HG03432 (cell line): ENCODE data around the gene PPM1B.
"Not testable (repeated sequence)": the region's sequence is repeated elsewhere in the genome, so short reads cannot be mapped to it uniquely, and the experiment has no call there.

Experiments
- ATAC-seq: cut with Tn5 transposase; IDR thresholded peaks from one replicate; pipeline ENCODE4 v1.9.1; 2021; ENCODE audit warnings: mild to moderate bottlenecking, moderate library complexity; ENCODE audit not compliant: unreplicated experiment

Gene PPM1B

DNA sequence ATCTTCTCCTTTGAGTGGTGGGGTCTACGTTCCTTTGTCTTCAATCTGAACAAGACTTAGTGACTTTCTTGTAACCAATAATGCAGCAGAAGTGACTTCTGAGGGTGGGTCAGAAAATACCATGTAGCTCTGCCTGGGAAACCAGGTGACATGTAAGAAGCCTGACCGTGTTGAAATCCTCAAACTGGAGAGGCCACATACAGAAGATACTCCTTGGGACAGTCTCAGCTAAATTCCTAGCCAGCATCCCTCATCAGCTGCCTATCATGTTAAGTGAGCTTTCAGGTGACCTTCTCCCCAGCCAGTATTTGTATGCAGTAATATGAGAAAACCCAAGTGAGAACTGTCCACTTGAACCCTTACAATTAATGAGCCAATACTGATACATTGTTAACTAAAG lies 27.0 kb downstream of the PPM1B start:
- no peak for ATAC-seq

DNA sequence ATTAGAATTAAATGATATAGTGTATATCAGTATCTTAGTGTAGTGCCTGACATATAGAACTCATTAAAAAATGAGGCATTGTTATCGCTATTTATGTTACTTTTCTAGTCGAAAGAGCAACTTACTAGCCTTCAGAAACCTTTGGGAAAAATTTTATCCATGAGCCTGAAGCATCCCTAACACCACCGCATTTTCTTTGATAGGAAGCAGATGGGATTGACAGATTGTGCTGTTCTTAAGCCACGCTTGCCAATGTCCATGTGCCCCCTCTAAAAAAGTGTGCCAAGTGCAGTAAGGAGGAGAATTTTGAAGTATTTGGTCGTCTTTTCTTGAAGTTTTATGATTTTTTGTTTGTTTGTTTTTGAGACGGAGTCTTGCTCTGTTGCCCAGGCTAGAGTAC lies 29.1 kb downstream of the PPM1B start:
- ATAC-seq: no peak

DNA sequence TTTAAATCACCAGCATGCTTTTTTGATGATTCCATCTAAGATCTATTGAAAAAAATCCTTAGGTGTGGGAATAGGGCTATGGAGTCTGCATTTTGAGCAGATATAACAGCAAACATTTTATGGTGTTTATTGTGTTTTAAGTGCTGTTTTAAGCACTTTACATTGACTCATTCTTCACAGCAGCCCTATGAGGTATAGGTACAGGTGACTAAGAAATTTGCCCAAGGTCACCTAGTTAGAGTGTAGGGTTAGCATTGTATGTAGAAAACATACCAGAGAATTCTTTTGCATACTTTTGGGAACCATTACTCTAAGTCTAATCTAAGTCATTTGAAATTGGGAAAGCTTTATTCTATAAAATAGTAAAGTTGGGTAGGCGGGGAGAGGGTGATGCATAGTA lies 31.3 kb downstream of the PPM1B start:
- ATAC-seq: no peak

DNA sequence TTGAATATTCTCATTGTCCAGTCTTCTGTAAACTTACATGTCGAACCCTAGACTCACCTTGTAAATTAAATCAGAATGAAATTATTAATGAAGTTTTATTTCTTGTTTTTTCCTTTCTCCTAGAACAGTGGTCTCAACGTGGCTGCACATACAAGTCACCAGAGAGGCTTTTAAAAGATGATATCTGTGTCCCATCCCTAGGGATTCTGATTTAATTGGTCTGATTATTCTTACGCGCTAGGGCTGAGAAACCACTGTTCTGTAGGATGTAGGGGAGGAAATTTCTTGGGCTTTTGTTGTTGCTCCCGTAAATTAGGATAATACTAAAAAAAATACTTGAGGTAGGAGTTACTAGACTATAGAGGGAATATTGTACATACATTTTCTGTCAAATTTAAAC lies 32.1 kb downstream of the PPM1B start:
- ATAC-seq: no peak

DNA sequence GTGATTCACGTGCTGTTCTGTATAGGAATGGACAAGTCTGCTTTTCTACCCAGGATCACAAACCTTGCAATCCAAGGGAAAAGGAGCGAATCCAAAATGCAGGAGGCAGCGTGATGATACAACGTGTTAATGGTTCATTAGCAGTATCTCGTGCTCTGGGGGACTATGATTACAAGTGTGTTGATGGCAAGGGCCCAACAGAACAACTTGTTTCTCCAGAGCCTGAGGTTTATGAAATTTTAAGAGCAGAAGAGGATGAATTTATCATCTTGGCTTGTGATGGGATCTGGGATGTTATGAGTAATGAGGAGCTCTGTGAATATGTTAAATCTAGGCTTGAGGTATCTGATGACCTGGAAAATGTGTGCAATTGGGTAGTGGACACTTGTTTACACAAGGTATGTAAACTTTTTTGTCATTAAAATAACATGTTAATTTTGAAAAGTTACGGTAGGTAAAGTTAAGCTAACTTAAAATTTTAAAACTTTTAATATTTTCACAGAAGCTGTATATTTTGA lies 33.0 kb downstream of the PPM1B start:
- no peak for ATAC-seq

DNA sequence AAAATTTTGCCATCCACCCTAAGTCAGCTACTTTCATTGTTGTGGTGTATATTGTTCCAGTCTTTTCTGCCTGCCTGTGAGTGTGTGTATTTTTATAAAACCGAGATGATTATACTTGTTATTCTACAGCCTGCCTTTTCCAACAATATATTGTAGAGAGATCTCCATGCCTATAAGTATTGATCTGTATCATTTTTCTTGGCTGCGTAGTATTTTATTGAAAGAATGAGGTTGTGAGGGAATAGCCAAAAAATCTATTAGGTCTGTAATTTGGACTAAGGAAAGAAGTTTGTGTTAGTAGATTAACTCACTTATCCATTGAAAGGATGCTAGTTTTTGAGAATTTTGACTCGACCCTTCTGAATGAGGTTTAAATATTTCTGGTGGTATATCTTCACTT lies 34.9 kb downstream of the PPM1B start:
- ATAC-seq: no peak

DNA sequence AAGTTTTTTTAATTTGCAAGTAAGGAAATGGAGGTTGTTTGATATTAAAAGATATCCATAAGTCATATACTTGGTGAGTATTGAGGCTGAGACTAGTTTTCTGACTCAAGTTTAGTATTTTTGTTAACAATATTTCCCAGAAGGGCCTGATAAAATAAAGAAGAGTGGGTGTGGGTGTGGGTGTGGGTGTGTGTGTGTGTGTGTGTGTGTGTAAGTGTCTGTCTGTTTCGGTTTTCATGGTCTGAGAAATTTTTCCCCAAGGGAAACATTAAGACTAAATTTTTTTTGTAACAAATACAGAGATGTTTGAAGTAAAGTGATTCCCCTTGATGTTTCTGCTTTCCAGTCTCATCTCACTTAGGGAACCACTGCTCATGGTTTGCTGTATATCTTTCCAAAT lies 36.5 kb downstream of the PPM1B start:
- ATAC-seq: no peak

DNA sequence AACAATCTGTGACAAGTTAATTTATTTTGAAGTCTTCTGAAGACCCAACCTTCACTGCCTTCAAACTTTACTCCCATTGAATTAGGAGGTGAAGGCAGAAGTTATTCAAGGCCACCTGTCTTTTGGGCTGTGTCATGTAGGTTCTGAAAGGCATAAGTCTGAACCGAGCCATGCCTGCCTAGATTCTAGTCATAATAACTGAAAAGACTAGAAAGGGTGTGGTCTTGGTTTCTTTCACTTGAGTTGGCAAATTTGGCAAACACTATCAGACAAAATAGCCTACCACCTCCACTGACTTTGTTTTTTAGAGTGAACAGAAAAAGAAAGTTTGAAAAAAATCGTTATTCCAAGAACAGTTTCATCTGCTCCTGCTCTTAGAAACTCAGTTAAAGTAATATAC lies 38.4 kb downstream of the PPM1B start:
- no peak for ATAC-seq

DNA sequence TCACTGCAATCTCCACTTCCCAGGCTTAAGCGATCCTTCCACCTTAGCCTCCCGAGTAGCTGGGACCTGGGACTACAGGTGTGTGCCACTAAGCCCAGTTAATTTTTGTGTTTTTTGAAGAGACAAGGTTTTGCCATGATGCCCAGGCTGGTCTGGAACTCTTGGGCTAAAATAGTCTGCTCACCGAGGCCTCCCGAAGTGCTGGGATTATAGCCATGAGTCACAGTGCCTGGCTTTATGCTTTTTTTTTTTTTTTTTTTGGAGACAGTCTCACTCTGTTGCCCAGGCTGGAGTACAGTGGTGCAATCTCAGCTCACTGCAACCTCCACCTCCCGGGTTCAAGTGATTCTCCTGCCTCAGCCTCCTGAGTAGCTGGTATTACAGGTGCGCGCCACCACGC lies 39.0 kb downstream of the PPM1B start:
- ATAC-seq: not testable (repeated sequence)

DNA sequence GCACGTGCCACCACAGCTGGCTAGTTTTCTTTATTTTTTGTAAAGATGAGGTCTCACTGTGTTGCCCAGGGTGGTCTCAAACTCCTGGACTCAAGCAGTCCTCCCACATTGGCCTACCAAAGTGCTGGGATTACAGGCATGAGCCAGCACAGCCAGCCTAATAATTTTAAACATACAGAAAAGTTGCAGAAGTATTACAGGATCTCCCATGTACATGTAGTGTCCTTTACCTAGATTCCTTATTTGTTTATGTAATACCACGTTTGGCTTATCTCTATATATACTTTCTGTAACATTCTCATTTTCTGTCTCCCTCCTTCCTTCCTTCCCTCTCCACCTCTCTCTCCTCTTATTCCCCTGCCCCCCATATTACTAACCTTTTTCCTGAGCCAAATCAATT lies 41.7 kb downstream of the PPM1B start:
- no peak for ATAC-seq

DNA sequence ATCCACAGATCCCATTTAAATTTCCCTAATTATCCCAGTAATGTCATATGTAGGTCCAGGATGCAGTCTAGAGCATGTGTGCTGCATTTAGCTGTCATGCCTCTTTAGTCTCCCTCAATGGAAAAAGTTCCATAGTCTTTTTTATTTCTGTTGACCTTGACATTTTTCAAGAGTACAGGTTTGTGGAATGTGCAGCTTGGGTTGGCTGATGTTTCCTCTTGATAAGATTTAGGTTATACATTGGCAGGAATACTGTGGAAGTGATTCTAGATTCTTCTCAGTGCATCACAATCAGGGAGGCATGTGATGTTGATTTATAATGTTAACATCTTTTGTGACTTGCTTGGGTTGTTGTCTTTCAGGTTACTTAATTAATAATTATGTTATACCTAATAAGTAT lies 42.5 kb downstream of the PPM1B start:
- no peak for ATAC-seq

DNA sequence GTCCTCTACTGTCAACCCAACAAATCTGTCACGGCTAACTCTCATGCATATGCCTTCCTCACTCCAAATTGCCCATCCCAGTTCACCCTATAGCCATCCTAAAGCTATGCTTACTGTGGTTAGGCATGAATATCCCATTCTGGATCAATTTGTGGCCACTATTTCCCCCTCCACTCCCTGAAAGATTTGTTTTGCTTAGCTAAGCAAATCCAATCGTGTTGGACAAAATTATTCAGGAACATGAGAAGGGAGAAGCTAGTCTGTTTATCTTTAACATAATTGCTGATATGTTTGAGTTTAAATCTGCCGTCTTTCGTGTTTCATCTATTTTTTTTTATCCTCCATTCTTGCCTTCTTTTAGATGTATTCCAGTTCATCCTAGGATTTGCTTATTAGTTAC lies 43.6 kb downstream of the PPM1B start:
- ATAC-seq: no peak

DNA sequence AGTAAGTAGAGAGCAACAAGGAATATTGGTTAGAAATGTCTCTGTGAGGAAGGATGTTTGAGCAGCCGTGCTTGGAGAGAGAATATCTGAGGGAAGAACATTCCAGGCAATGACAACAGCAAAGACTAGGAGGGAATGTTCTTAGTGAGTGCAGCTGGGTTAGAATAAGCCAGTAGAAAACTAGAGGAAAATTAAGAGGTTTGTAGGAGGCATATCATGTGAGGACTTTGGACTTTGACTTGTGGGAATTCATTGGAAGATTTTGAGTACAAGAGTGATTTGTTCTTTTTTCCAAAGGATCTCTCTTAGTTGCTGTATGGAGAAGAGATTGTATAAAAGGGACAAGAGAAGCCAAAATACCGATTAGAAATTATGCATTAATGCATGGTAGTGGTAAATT lies 47.2 kb downstream of the PPM1B start:
- no peak for ATAC-seq

DNA sequence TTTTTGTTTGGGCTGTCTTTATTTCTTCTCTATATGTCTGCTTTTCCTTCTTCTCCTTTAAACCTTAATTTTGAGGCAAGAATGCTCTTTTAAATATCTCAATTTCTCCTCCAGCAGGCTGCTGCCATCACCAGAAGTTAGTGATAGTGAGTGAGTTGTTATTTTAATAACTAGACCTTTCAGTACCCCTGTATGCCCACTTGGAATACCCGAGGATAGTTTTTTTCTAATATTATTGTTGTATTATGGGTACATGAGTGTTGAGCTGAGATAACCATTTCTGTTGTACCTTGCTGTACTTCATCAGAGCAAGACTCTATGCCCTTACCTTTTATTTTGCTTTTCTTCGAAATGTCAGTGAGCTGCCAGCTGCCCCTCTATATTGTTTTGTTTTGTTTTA lies 50.1 kb downstream of the PPM1B start:
- no peak for ATAC-seq

DNA sequence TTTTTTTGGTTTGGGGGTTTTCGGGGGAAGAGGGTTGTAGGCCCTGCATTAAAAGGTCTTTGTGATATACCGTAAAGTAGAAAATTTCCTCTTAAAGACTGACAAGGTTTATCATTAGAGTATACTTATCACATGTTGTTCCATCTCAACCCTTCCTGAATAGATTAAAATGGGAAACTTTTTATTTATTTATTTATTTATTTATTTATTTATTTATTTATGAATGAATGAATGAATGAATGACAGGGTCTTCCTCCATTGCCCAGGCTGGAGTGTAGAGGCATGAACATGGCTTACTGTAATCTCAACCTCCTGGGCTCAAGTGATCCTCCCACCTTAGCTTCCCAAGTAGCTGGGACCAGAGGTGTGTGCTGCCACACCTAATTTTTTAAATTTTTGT lies 58.1 kb downstream of the PPM1B start:
- ATAC-seq: no peak

DNA sequence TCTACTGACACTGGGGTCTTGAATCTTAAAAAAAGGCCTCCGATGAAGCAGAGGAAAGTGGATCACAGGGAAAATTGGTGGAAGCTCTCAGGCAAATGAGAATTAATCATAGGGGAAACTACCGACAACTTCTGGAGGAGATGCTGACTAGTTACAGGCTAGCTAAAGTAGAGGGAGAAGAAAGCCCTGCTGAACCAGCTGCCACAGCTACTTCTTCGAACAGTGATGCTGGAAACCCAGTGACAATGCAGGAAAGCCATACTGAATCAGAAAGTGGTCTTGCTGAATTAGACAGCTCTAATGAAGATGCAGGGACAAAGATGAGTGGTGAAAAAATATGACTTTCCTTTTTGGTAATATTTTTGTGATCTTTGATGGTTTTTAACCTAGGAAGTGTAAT lies 61.7 kb downstream of the PPM1B start:
- ATAC-seq: no peak

DNA sequence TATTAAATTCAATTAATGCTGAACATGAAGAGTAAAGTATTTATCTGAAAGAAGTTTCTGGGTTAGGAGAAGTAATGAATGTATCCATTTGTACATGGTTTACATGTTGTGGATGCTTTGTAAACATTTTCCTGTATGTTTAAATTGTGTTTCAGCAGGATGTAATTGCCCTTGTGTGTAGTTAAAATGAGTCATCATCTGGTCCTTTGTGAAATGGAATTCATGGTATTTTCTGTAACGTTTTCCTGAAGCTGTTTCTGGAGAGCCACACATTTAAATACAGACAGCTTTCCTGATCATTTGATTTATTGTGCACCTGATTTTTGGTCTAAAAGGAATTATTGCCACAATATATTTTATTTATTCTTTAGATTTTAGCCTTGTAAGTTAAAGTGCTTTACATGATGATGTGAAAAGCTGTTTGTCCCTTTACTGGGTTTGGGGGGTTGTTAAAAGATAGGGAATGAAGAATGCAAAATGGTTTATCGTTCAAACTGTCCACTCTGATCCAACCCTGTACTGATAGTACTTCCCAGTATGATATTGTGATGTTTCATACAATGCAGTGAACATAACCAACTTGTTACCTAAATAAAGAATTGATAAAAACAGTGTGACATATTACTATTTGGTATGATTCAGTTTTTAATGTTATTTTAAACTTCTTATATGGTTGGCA lies 64.9 kb downstream of the PPM1B start:
- ATAC-seq: no peak

DNA sequence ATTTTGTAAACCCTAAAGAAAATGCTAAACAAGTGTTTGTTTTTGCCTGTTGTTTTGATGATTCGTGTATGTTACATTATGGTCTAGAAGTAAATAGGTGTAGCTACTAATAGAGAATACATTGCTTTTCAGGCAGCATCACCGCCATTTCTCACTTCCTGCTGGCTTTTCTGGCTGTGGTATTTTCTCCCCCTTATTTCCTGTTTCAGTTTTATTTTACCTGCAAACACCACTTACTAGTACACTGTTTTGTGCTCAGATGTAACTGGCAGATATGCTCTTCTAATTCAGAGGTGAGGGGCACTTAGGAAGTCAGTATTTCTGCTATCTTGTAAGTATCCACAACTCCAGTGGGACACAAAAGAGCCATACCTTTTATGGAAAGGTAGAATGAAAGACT lies 68.5 kb downstream of the PPM1B start:
- ATAC-seq: no peak

DNA sequence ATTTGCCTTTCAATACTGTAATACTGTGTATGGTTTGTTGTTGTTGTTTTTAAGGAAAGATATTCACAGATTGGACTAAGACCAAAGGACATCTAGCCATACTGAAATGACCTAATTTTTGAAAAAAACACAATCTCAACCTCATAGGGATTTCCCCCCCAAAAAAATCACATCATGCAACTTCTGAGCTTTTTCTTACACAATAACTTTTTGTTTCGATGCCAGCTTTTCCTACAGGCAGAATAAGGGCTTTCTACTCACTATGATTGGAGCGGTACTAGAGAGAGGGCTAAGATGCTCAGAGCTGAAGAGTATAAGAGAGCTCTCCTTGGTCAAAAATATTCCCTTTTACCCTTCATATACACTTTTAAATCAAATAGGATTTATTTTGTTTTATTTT lies 74.2 kb downstream of the PPM1B start:
- no peak for ATAC-seq

DNA sequence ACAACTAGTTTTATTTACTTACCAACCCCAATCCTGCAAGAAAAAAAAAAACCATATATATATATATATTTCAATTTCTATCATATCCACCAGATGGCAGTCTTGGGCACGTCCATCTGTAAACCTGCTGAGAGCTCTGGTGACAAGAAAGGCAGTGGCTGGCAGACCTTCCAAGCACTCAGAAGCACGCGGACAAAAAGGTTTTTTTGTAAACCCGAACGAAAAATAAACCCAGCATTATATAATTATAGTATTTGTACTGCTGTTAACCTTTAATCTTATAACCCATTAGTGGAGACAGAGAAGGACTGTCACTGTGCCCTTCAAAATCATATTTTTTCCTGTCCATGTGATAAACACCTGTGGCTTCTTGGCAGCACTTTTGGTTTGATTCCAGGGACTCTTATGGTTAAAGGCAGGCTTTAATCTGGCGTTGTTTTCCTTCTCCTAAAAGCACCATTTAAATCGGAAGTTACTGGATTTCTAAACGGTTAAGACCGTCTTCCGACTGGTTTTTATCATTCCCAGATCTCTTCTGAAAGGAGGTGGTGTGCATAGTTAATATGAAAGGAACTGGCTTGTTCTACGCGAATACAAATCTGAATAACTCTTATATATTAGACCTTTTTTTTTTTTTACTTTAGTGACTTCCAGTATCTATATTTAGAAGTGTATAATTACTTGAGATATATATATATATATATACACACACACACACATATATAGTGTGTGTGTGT lies 75.6 kb downstream of the PPM1B start:
- ATAC-seq: no peak

DNA sequence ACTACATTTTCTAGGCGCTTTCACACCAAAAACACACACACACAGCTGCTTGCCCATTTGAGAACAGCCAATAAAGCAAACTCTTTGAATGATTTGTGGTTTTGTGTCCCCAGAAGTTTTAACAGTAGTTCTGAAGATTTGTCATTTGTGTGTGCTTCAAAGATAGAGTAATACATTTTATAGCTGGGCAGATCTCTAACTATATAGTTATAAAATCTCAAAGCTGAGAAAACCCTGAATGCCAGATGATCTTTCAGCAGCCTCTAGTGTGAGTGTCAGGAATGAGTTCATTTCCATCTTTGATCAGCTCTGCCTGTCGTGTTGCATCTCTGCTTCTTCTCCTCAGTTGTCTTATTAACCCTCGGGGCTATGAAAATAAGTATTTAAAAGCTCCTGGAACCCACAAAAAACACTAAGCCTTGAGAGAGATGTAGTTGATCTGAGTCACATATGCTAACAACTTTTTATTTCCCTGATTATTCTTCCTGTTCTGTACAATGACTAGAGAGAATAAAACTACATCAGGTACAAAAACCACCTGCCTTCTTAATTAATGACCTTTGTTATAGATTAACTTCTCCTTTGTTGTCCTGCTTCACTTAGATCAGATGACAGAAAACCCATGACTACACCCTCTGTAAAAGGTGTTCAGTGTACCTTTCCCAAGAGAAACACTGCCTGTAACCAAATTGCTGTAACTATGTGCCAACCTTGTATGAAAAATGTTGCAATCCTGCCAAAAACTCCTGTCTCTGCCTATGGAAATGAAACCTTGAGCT lies 76.6 kb downstream of the PPM1B start:
- ATAC-seq: no peak

DNA sequence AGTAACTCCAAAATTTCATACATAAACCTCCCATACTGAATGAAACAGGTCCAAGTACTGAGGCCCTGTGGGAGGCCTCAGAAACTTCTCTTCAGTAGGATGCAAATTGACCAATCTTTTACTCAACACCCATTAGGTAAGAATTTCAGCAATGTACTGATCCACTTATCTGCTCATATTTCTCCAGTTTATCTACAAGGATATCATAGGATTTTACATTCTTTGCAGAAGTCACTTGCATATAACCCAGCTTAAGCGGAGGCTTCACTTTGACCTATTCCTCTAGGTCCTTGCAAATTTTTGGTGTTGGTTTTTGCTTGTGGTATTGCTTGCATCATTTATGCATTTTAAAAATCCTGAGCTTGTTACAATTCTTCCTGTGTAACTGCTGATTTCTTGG lies 77.8 kb downstream of the PPM1B start:
- ATAC-seq: no peak
